ENCODE measurements around the gene LTF. TPM values are rescaled to one million over a fixed set of nuclear protein-coding genes. Genes with fewer than 3 reads are reported as not detected.

LTF gene
- total RNA-seq, 1 experiment from 2014 or later = not detected

DNA sequence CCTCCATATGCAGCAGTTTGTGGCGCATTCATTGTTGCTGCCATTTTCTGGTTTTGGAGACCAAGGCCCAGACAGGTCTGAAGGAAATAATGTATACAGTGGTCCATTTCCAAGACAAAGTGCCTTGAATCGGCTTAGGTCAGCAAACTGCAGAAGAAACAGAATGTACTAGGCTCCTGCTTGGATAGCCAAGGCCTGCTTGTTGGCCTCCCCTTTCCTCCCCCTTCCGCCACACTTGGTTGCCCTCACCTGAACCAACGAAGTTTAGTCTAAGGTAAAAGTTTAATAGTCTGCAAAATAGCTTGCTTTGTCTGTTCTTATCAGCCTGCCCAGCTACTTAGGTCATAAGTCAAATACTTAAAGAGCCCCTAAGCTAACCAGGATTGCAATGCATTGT is 21.1 kb upstream of the LTF start:
- Histone ChIP-seq H3K4me3 (replicated peaks in 1 of 2; ENCODE audit: low read depth in 1 of 2, low read length in 2 of 2) (no peak overlapping the region), H3K9me2 (ENCODE audit: insufficient read depth) (no peaks in the 10 kb centered on the region), H3K9ac (ENCODE audit: low read length) (no peak overlapping the region), H3K36me3 (ENCODE audit: control insufficient read depth in 1 of 2, insufficient read depth in 2 of 2, low read length in 2 of 2) (no peaks in the 10 kb centered on the region), H4K20me1 (ENCODE audit: insufficient read depth) (no peaks in the 10 kb centered on the region), H2AFZ (ENCODE audit: low read depth, low read length, poor library complexity, severe bottlenecking) (no peak overlapping the region), H3K4me1 (ENCODE audit: control insufficient read depth in 1 of 2, insufficient read depth in 2 of 2, low read length in 2 of 2) (peaks cover 0 to 10% of the 10 kb centered on the region in 2 experiments; a peak in 1 of 4 replicates), H3K27ac (ENCODE audit: low read depth, low read length) (no peak overlapping the region), H3K4me2 (ENCODE audit: low read length) (no peak overlapping the region), H3K27me3 (ENCODE audit: insufficient read depth, low read length) (peaks cover 2% of the 10 kb centered on the region; the same call in 1 of the 2 replicates), H3K79me2 (ENCODE audit: insufficient read depth, low read length) (no peaks in the 10 kb centered on the region), H3K9me3 (ENCODE audit: control insufficient read depth in 1 of 2, insufficient read depth in 1 of 2, low read depth in 1 of 2, low read length in 2 of 2) (no peaks in the 10 kb centered on the region)
- intact Hi-C loops (cut with micrococcal nuclease) = loop anchor here (5.0 kb wide), 1 partner anchor 412 kb away; no protein-coding TSS in a partner anchor
- ChIA-PET POLR2A (no interaction called here), RAD21 (ENCODE audit: low non-redundant PET in 1 of 2, low total read pairs in 2 of 2, uncharacterized antibody in 2 of 2, unreplicated experiment in 2 of 2) (no interaction called here), CTCF (no interaction called here)
- ATAC-seq (no peak), DNase-seq (ENCODE audit: low read depth, low spot score) (no peak)
- TF ChIP-seq ZNF274 (IDR thresholded peaks at IDR 0.05; ENCODE audit: low read depth, low read length) (no peak), POLR2AphosphoS5 (IDR thresholded peaks at IDR 0.05; ENCODE audit: low read depth, low read length) (no peak)
- no TSS peak for BruUV-seq (replicated peaks)

- Histone ChIP-seq H3K79me2 (ENCODE audit: insufficient read depth, low read length) (no peaks in the 10 kb centered on the region), H3K9me2 (ENCODE audit: insufficient read depth) (no peaks in the 10 kb centered on the region), H3K9me3 (ENCODE audit: control insufficient read depth in 1 of 2, insufficient read depth in 1 of 2, low read depth in 1 of 2, low read length in 2 of 2) (no peaks in the 10 kb centered on the region), H3K4me2 (ENCODE audit: low read length) (no peak overlapping the region), H3K4me3 (replicated peaks in 1 of 2; ENCODE audit: low read depth in 1 of 2, low read length in 2 of 2) (no peak overlapping the region), H3K27ac (ENCODE audit: low read depth, low read length) (no peak overlapping the region), H3K27me3 (ENCODE audit: insufficient read depth, low read length) (peaks cover 5% of the 10 kb centered on the region; the same call in 1 of the 2 replicates), H2AFZ (ENCODE audit: low read depth, low read length, poor library complexity, severe bottlenecking) (no peak overlapping the region), H3K36me3 (ENCODE audit: control insufficient read depth in 1 of 2, insufficient read depth in 2 of 2, low read length in 2 of 2) (no peaks in the 10 kb centered on the region), H3K9ac (ENCODE audit: low read length) (no peak overlapping the region), H4K20me1 (ENCODE audit: insufficient read depth) (no peaks in the 10 kb centered on the region), H3K4me1 (ENCODE audit: control insufficient read depth in 1 of 2, insufficient read depth in 2 of 2, low read length in 2 of 2) (peaks cover 0 to 10% of the 10 kb centered on the region in 2 experiments; a peak in 1 of 4 replicates)
- ATAC-seq (no peak), DNase-seq (ENCODE audit: low read depth, low spot score) (no peak)
- RAD21 ChIA-PET (ENCODE audit: low non-redundant PET in 1 of 2, low total read pairs in 2 of 2, uncharacterized antibody in 2 of 2, unreplicated experiment in 2 of 2) = no interaction called here
- CTCF ChIA-PET = interaction anchor here (1.6 to 2.4 kb wide), 2 partner anchors 73 to 145 kb away, joined by 4 to 9 read pairs; no protein-coding TSS in a partner anchor
- TF ChIP-seq CBX3 (IDR thresholded peaks at IDR 0.05; ENCODE audit: low read depth) = no peak
- TF ChIP-seq POLR2A (IDR thresholded peaks at IDR 0.05; ENCODE audit: borderline replicate concordance, extremely low read depth, insufficient read depth, insufficient read length) = no peak
- no peak for TF ChIP-seq JUND (IDR thresholded peaks at IDR 0.05)
- no peak for TF ChIP-seq SP1 (IDR thresholded peaks at IDR 0.05; ENCODE audit: low read depth)
- no peak for TF ChIP-seq POLR2AphosphoS5 (IDR thresholded peaks at IDR 0.05; ENCODE audit: low read depth, low read length)
- TF ChIP-seq, protein P1, sequence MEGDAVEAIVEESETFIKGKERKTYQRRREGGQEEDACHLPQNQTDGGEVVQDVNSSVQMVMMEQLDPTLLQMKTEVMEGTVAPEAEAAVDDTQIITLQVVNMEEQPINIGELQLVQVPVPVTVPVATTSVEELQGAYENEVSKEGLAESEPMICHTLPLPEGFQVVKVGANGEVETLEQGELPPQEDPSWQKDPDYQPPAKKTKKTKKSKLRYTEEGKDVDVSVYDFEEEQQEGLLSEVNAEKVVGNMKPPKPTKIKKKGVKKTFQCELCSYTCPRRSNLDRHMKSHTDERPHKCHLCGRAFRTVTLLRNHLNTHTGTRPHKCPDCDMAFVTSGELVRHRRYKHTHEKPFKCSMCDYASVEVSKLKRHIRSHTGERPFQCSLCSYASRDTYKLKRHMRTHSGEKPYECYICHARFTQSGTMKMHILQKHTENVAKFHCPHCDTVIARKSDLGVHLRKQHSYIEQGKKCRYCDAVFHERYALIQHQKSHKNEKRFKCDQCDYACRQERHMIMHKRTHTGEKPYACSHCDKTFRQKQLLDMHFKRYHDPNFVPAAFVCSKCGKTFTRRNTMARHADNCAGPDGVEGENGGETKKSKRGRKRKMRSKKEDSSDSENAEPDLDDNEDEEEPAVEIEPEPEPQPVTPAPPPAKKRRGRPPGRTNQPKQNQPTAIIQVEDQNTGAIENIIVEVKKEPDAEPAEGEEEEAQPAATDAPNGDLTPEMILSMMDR (IDR thresholded peaks at IDR 0.05 in 2 of 3, conservative IDR thresholded peaks at IDR 0.05 in 1 of 3; ENCODE audit: borderline replicate concordance in 1 of 3, insufficient read depth in 1 of 3, low read depth in 2 of 3, low read length in 2 of 3) = no peak
- no peak for TF ChIP-seq CEBPB (IDR thresholded peaks at IDR 0.05; ENCODE audit: low read depth)
- BruUV-seq (replicated peaks) = no TSS peak
- POLR2A ChIA-PET = no interaction called here
- intact Hi-C loops (cut with micrococcal nuclease) = loop anchor here (5.0 kb wide), 1 partner anchor 412 kb away; no protein-coding TSS in a partner anchor
Observed at GRCh38 chr3:46484911-46485778, 20.4 kb upstream of the LTF start.
